ENCODE data around the gene INPP1.

DNA sequence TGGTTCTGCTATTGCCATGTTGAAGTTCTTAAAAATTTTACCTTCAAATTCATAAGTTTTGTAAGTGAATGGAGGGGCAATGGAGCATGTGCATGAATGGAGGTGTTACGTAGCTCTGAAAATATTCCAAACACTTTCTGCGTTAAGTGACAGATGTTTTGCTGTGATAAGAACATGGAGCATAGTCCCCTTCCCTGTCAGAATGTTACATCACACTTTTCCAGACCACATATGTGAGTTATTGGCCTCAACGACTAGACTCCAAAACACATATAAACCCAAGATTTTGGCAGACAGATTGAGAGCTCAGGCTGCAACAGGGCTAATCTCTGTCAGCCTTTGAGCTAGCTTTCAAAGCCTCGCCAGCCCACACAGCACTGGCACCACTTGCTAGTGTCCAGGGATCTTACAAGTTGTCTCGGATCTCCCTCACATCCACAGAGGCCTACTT, 37.6 kb downstream of the INPP1 start:
- TF ChIP-seq, protein P1, sequence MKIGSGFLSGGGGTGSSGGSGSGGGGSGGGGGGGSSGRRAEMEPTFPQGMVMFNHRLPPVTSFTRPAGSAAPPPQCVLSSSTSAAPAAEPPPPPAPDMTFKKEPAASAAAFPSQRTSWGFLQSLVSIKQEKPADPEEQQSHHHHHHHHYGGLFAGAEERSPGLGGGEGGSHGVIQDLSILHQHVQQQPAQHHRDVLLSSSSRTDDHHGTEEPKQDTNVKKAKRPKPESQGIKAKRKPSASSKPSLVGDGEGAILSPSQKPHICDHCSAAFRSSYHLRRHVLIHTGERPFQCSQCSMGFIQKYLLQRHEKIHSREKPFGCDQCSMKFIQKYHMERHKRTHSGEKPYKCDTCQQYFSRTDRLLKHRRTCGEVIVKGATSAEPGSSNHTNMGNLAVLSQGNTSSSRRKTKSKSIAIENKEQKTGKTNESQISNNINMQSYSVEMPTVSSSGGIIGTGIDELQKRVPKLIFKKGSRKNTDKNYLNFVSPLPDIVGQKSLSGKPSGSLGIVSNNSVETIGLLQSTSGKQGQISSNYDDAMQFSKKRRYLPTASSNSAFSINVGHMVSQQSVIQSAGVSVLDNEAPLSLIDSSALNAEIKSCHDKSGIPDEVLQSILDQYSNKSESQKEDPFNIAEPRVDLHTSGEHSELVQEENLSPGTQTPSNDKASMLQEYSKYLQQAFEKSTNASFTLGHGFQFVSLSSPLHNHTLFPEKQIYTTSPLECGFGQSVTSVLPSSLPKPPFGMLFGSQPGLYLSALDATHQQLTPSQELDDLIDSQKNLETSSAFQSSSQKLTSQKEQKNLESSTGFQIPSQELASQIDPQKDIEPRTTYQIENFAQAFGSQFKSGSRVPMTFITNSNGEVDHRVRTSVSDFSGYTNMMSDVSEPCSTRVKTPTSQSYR (CRISPR knock-in tag; IDR thresholded peaks at IDR 0.05) = no peak
- TF ChIP-seq, protein P2, sequence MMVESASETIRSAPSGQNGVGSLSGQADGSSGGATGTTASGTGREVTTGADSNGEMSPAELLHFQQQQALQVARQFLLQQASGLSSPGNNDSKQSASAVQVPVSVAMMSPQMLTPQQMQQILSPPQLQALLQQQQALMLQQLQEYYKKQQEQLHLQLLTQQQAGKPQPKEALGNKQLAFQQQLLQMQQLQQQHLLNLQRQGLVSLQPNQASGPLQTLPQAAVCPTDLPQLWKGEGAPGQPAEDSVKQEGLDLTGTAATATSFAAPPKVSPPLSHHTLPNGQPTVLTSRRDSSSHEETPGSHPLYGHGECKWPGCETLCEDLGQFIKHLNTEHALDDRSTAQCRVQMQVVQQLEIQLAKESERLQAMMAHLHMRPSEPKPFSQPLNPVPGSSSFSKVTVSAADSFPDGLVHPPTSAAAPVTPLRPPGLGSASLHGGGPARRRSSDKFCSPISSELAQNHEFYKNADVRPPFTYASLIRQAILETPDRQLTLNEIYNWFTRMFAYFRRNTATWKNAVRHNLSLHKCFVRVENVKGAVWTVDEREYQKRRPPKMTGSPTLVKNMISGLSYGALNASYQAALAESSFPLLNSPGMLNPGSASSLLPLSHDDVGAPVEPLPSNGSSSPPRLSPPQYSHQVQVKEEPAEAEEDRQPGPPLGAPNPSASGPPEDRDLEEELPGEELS (CRISPR knock-in tag; IDR thresholded peaks at IDR 0.05) = no peak
- no peak for TF ChIP-seq CREB1 (CRISPR knock-in tag; IDR thresholded peaks at IDR 0.05)
- TF ChIP-seq, protein P3, sequence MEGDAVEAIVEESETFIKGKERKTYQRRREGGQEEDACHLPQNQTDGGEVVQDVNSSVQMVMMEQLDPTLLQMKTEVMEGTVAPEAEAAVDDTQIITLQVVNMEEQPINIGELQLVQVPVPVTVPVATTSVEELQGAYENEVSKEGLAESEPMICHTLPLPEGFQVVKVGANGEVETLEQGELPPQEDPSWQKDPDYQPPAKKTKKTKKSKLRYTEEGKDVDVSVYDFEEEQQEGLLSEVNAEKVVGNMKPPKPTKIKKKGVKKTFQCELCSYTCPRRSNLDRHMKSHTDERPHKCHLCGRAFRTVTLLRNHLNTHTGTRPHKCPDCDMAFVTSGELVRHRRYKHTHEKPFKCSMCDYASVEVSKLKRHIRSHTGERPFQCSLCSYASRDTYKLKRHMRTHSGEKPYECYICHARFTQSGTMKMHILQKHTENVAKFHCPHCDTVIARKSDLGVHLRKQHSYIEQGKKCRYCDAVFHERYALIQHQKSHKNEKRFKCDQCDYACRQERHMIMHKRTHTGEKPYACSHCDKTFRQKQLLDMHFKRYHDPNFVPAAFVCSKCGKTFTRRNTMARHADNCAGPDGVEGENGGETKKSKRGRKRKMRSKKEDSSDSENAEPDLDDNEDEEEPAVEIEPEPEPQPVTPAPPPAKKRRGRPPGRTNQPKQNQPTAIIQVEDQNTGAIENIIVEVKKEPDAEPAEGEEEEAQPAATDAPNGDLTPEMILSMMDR (IDR thresholded peaks at IDR 0.05) = no peak
- TF ChIP-seq, protein P4, sequence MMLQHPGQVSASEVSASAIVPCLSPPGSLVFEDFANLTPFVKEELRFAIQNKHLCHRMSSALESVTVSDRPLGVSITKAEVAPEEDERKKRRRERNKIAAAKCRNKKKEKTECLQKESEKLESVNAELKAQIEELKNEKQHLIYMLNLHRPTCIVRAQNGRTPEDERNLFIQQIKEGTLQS (CRISPR knock-in tag; conservative IDR thresholded peaks at IDR 0.05) = no peak
- TF ChIP-seq, protein P5, sequence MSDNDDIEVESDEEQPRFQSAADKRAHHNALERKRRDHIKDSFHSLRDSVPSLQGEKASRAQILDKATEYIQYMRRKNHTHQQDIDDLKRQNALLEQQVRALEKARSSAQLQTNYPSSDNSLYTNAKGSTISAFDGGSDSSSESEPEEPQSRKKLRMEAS (CRISPR knock-in tag; IDR thresholded peaks at IDR 0.05) = no peak
- TF ChIP-seq KAT7 (CRISPR knock-in tag; IDR thresholded peaks at IDR 0.05; ENCODE audit: borderline replicate concordance) = no peak
- TF ChIP-seq CREM (CRISPR knock-in tag; IDR thresholded peaks at IDR 0.05) = no peak
- no peak for TF ChIP-seq JUN (CRISPR knock-in tag; IDR thresholded peaks at IDR 0.05)
- no peak for TF ChIP-seq TCF7 (CRISPR knock-in tag; IDR thresholded peaks at IDR 0.05; ENCODE audit: low read depth)
- TF ChIP-seq ESRRA (CRISPR knock-in tag; IDR thresholded peaks at IDR 0.05; ENCODE audit: borderline replicate concordance) = no peak
- TF ChIP-seq, protein P6, sequence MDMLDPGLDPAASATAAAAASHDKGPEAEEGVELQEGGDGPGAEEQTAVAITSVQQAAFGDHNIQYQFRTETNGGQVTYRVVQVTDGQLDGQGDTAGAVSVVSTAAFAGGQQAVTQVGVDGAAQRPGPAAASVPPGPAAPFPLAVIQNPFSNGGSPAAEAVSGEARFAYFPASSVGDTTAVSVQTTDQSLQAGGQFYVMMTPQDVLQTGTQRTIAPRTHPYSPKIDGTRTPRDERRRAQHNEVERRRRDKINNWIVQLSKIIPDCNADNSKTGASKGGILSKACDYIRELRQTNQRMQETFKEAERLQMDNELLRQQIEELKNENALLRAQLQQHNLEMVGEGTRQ (CRISPR knock-in tag; IDR thresholded peaks at IDR 0.05) = no peak
- no peak for TF ChIP-seq FOXJ3 (CRISPR knock-in tag; IDR thresholded peaks at IDR 0.05; ENCODE audit: borderline replicate concordance)
- TF ChIP-seq NFYB (CRISPR knock-in tag; conservative IDR thresholded peaks at IDR 0.05; ENCODE audit: low read depth) = no peak

Data from WTC11 (cell line).